PC-3 (cell line): ENCODE data around the gene RAB8A. TPM values are rescaled to one million over a fixed set of nuclear protein-coding genes. Genes with fewer than 3 reads are reported as not detected.

Experiments used
- ATAC-seq: fragments of 200-7000 bp; cut with Tn5 transposase; 2 replicates; pipeline ENCODE4 v1.9.1; 2020; ENCODE audit warnings: mild to moderate bottlenecking, moderate library complexity
- BruUV-seq: library from RNA; stranded (reverse); fragments of 400-500 nt; replicated peaks from 2 replicates; lab custom pipeline; 2021; lab: Mats Ljungman, UMichigan
- CTCF ChIA-PET: fragments of 300-600 bp; sonication (Branson Sonifier 250); formaldehyde crosslinking; loops from one replicate; lab custom pipeline; 2022; ENCODE audit warnings: antibody characterized with exemption; lab: Charles Lee
- POLR2A ChIA-PET: fragments of 300-600 bp; sonication (Branson Sonifier 250); formaldehyde crosslinking; loops from one replicate; lab custom pipeline; 2022; ENCODE audit warnings: antibody characterized with exemption; ENCODE audit not compliant: unreplicated experiment; lab: Charles Lee
- DNase-seq: peaks from one replicate; pipeline ENCODE4 v3.0.0-alpha.2; 2015
- H2AFZ ChIP-seq: fragments of 300-600 bp; sonication (generic); 2 replicates; pipeline ENCODE4 v1.6.0; 2016; ENCODE audit warnings: antibody characterized with exemption, low read length
- H3F3A ChIP-seq: fragments of 300-600 bp; sonication (generic); one replicate; pipeline ENCODE4 v1.6.0; 2017; ENCODE audit warnings: antibody characterized with exemption, low read length, control low read depth, mild to moderate bottlenecking; ENCODE audit not compliant: unreplicated experiment
- H3K27ac ChIP-seq: fragments of 300-600 bp; sonication (generic); 2 replicates; pipeline ENCODE4 v1.5.1; 2016; ENCODE audit warnings: mild to moderate bottlenecking, low read length
- H3K27me3 ChIP-seq: fragments of 300-600 bp; sonication (generic); 2 replicates; pipeline ENCODE4 v1.6.1; 2016; ENCODE audit warnings: low read length, mixed read lengths
- H3K36me3 ChIP-seq: fragments of 300-600 bp; sonication (generic); 2 replicates; pipeline ENCODE4 v1.6.1; 2016; ENCODE audit warnings: low read depth, mixed run types, low read length, mixed read lengths
- H3K4me1 ChIP-seq: fragments of 300-600 bp; sonication (generic); 2 replicates; pipeline ENCODE4 v1.5.1; 2016; ENCODE audit warnings: low read length; ENCODE audit not compliant: insufficient read depth
- H3K4me2 ChIP-seq: fragments of 300-600 bp; sonication (generic); 2 replicates; pipeline ENCODE4 v1.6.0; 2016; ENCODE audit warnings: low read length
- H3K4me3 ChIP-seq: fragments of 300-600 bp; sonication (generic); 2 replicates; pipeline ENCODE4 v1.5.1; 2016; ENCODE audit warnings: mild to moderate bottlenecking, low read length, mixed read lengths
- H3K79me2 ChIP-seq: fragments of 300-600 bp; sonication (generic); 2 replicates; pipeline ENCODE4 v1.6.1; 2017; ENCODE audit warnings: low read length, mixed read lengths
- H3K9ac ChIP-seq: fragments of 300-600 bp; sonication (generic); 2 replicates; pipeline ENCODE4 v1.6.0; 2016; ENCODE audit warnings: mild to moderate bottlenecking, low read length
- H3K9me2 ChIP-seq: fragments of 300-600 bp; sonication (generic); replicated peaks from 2 replicates; pipeline ENCODE4 v1.6.1; 2016; ENCODE audit warnings: mixed run types, low read length, mixed read lengths
- H3K9me3 ChIP-seq: fragments of 300-600 bp; sonication (generic); 2 replicates; pipeline ENCODE4 v1.6.1; 2016; ENCODE audit warnings: low read length, mixed read lengths
- H4K20me1 ChIP-seq: fragments of 300-600 bp; sonication (generic); 2 replicates; pipeline ENCODE4 v1.6.1; 2016; ENCODE audit warnings: low read length, mixed read lengths
- EZH2 ChIP-seq: fragments of 300-600 bp; sonication (generic); IDR thresholded peaks from one replicate; pipeline ENCODE4 v1.6.1; 2017; ENCODE audit warnings: antibody characterized with exemption, mild to moderate bottlenecking, low read length; ENCODE audit not compliant: unreplicated experiment
- EZH2phosphoT487 ChIP-seq: fragments of 300-600 bp; sonication (generic); IDR thresholded peaks from 2 replicates; pipeline ENCODE4 v1.6.1; 2018; ENCODE audit warnings: mild to moderate bottlenecking, antibody characterized with exemption, low read length, borderline replicate concordance
- intact Hi-C: fragments of 100-400 bp; cut with micrococcal nuclease; formaldehyde crosslinking; loops from 2 replicates; pipeline ENCODE4 v1.9.0; 2023
- total RNA-seq: library from RNA; depleted of rRNA; stranded (reverse); fragments of >200 nt; gene quantifications from 2 replicates; pipeline ENCODE4 v1.2.3, GENCODE V29; 2014
- TF ChIP-seq, protein P1 (sequence below): fragments of 300-600 bp; sonication (generic); conservative IDR thresholded peaks from 2 replicates; pipeline ENCODE4 v1.5.1; 2017; ENCODE audit warnings: antibody characterized with exemption, low read depth, mild to moderate bottlenecking, low read length

Gene RAB8A
- total RNA-seq, 1 experiment from 2014 or later: 94.5 TPM

DNA sequence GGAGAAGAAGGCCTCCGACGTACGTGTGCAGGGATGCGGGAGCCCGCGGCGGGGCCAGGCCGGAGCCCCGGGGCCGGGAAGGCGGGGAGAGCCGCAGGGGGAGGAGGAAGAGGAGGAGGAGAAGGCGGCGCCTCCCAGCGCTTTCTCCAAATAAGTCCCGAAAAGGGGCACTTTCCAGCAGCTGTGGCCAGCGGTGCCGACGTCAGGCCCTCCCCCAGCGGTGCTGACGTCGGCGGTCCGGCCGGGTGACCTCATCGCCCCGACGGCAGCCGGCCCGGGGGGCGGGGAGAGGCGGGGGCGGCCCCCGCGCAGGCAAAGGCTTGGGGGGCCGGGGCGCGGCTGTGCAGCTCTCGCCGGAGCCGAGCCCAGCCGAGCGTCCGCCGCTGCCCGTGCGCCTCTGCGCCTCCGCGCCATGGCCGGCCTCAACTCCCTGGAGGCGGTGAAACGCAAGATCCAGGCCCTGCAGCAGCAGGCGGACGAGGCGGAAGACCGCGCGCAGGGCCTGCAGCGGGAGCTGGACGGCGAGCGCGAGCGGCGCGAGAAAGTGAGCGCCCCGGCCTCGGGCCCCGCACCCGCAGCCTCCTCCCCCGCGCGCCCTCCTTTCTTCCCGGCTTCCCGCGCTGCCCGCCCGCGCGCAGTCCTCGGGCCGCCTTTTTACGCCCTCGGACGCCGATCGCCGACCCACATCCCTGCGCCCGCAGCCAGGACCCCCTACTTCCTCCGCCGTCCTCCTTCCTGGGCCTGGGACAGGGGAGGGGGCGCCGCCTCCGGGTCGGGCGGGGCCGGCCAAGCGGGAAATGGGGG, 35.3 kb upstream of the RAB8A start, which contains the start of gene TPM4:
TPM4 (plus strand) TSS at position 342 of the 804 bp plus-strand sequence; CDS start at position 413, 71 bp downstream.
- Histone ChIP-seq H3K9ac (no peak within 1 kb of the TSS), H3K9me3 (no peaks in the 10 kb centered on the region), H3K27ac (peak within 1 kb of the TSS; percentile 98), H3F3A (peaks cover 9% of the 10 kb centered on the region), H2AFZ (no peak within 1 kb of the TSS), H4K20me1 (no peaks in the 10 kb centered on the region), H3K9me2 (no peaks in the 10 kb centered on the region), H3K79me2 (peaks cover 58% of the 10 kb centered on the region), H3K36me3 (peaks cover 56% of the 10 kb centered on the region), H3K27me3 (no peaks in the 10 kb centered on the region), H3K4me3 (no peak within 1 kb of the TSS), H3K4me1 (peaks cover 39% of the 10 kb centered on the region), H3K4me2 (no peak within 1 kb of the TSS)
- intact Hi-C loops: no loop called here
- BruUV-seq: no TSS peak
- DNase-seq: no peak
- no peak for ATAC-seq
- TF ChIP-seq, protein P1, sequence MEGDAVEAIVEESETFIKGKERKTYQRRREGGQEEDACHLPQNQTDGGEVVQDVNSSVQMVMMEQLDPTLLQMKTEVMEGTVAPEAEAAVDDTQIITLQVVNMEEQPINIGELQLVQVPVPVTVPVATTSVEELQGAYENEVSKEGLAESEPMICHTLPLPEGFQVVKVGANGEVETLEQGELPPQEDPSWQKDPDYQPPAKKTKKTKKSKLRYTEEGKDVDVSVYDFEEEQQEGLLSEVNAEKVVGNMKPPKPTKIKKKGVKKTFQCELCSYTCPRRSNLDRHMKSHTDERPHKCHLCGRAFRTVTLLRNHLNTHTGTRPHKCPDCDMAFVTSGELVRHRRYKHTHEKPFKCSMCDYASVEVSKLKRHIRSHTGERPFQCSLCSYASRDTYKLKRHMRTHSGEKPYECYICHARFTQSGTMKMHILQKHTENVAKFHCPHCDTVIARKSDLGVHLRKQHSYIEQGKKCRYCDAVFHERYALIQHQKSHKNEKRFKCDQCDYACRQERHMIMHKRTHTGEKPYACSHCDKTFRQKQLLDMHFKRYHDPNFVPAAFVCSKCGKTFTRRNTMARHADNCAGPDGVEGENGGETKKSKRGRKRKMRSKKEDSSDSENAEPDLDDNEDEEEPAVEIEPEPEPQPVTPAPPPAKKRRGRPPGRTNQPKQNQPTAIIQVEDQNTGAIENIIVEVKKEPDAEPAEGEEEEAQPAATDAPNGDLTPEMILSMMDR: no peak
- TF ChIP-seq EZH2phosphoT487: no peak
- TF ChIP-seq EZH2: no peak
- ChIA-PET POLR2A (no interaction called here), CTCF (interaction anchor here (0.6 kb wide), 1 partner anchor 50 kb away, joined by 3 read pairs; no protein-coding TSS in a partner anchor)

DNA sequence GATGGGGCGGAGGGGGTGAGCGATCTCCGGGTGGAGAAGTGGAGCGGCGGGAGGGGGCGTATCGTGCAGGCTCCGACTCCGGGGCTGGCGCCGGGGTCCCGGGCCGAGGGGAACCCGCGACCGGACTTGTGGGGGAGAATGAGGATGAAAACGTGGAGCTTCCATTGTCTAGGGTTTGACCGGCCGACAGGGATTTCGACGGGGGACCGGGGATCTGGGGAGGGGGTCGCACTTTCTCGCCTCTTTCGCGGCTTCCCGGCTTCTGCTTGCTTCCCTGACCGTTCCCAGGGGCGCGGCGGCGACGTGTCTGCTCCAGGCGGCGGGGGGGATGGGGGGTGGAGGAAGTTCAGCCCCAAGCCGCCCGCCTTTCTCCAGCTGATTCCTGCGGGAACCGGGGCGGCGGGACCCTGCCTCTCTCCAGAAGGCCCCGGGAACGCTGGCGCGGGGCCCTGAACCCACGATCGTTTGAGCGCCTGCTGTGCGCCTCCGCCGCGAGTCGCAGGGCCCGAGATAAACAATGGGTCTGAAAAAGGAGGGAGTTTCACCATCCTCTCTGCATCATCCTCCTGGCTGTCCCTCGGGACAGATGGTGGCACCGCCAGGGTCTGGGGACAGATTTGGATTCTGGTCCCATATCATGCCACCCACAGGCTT, 34.6 kb upstream of the RAB8A start:
- intact Hi-C loops: no loop called here
- no peaks in the 10 kb centered on the region for H4K20me1 ChIP-seq
- peaks cover 32% of the 10 kb centered on the region for H3K4me1 ChIP-seq

More for the DNA sequence above, 34.6 kb upstream of the RAB8A start:
- TF ChIP-seq EZH2 (no peak), EZH2phosphoT487 (no peak)
- TF ChIP-seq, protein P1: no peak
- no peak overlapping the region for H3K9ac ChIP-seq
- no peak overlapping the region for H2AFZ ChIP-seq
- BruUV-seq: no TSS peak
- ChIA-PET POLR2A (interaction anchor here (0.6 kb wide), 1 partner anchor 326 kb away, joined by 5 read pairs; no protein-coding TSS in a partner anchor), CTCF (no interaction called here)
- H3K9me3 ChIP-seq: no peaks in the 10 kb centered on the region
- no peak overlapping the region for H3K4me2 ChIP-seq
- H3K27me3 ChIP-seq: no peaks in the 10 kb centered on the region
- peak overlapping the region; percentile 98 for H3K27ac ChIP-seq
- DNase-seq (no peak), ATAC-seq (no peak)
- H3K4me3 ChIP-seq: no peak overlapping the region
- peaks cover 55% of the 10 kb centered on the region for H3K36me3 ChIP-seq
- H3K9me2 ChIP-seq: no peaks in the 10 kb centered on the region
- H3K79me2 ChIP-seq: peaks cover 57% of the 10 kb centered on the region
- H3F3A ChIP-seq: peaks cover 9% of the 10 kb centered on the region
